Chondrocyte (in vitro differentiated cells): ENCODE data around the gene PZP. TPM values are rescaled to one million over a fixed set of nuclear protein-coding genes. Genes with fewer than 3 reads are reported as not detected.

Source experiments
- DNase-seq: peaks from one replicate; pipeline ENCODE4 v3.0.0; 2021; ENCODE audit warnings: mixed read lengths, low spot score
- H3K27ac Mint-ChIP-seq: one replicate; pipeline ENCODE4 v1.8.0; 2021; ENCODE audit warnings: mild to moderate bottlenecking, moderate library complexity, mixed read lengths; ENCODE audit not compliant: unreplicated experiment
- H3K27me3 Mint-ChIP-seq: 2 replicates; pipeline ENCODE4 v1.8.0; 2021; ENCODE audit warnings: low read depth, mixed read lengths
- H3K36me3 Mint-ChIP-seq: 2 replicates; pipeline ENCODE4 v1.8.0; 2021; ENCODE audit warnings: low read depth, mixed read lengths
- H3K4me1 Mint-ChIP-seq: 2 replicates; pipeline ENCODE4 v1.8.0; 2021; ENCODE audit warnings: low read depth, mild to moderate bottlenecking, mixed read lengths
- H3K4me3 Mint-ChIP-seq: one replicate; pipeline ENCODE4 v1.8.0; 2021; ENCODE audit warnings: mild to moderate bottlenecking, moderate library complexity, mixed read lengths; ENCODE audit not compliant: unreplicated experiment
- H3K9me3 Mint-ChIP-seq: 2 replicates; pipeline ENCODE4 v1.8.0; 2021; ENCODE audit warnings: low read depth, mixed read lengths
- total RNA-seq: library from RNA; stranded (reverse); gene quantifications from 3 replicates; pipeline ENCODE4 v1.2.1, GENCODE V29; 2021
- TF ChIP-seq, protein P1 (sequence below): fragments of 200-600 bp; sonication (generic); IDR thresholded peaks from 2 replicates; pipeline ENCODE4 v1.5.0; 2021; ENCODE audit warnings: antibody characterized with exemption, mild to moderate bottlenecking, moderate library complexity

Gene PZP
- total RNA-seq, 1 donor from 2014 or later, result not detected

- Mint-ChIP-seq H3K27me3 (no peaks in the 10 kb centered on the region), H3K27ac (no peak overlapping the region), H3K4me1 (no peaks in the 10 kb centered on the region), H3K4me3 (no peak overlapping the region), H3K36me3 (no peaks in the 10 kb centered on the region), H3K9me3 (peaks cover 5% of the 10 kb centered on the region)
- DNase-seq, result no peak
- TF ChIP-seq, protein P1, sequence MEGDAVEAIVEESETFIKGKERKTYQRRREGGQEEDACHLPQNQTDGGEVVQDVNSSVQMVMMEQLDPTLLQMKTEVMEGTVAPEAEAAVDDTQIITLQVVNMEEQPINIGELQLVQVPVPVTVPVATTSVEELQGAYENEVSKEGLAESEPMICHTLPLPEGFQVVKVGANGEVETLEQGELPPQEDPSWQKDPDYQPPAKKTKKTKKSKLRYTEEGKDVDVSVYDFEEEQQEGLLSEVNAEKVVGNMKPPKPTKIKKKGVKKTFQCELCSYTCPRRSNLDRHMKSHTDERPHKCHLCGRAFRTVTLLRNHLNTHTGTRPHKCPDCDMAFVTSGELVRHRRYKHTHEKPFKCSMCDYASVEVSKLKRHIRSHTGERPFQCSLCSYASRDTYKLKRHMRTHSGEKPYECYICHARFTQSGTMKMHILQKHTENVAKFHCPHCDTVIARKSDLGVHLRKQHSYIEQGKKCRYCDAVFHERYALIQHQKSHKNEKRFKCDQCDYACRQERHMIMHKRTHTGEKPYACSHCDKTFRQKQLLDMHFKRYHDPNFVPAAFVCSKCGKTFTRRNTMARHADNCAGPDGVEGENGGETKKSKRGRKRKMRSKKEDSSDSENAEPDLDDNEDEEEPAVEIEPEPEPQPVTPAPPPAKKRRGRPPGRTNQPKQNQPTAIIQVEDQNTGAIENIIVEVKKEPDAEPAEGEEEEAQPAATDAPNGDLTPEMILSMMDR, result no peak
Measured at GRCh38 chr12:9133216-9133916, 74.8 kb downstream of the PZP start.

- Mint-ChIP-seq H3K4me3 (no peak overlapping the region), H3K36me3 (no peaks in the 10 kb centered on the region), H3K4me1 (no peaks in the 10 kb centered on the region), H3K9me3 (peaks cover 5% of the 10 kb centered on the region), H3K27ac (no peak overlapping the region), H3K27me3 (no peaks in the 10 kb centered on the region)
- TF ChIP-seq, protein P1, result no peak
- no peak for DNase-seq
Measured at GRCh38 chr12:9132008-9132535, 76.1 kb downstream of the PZP start.

DNA sequence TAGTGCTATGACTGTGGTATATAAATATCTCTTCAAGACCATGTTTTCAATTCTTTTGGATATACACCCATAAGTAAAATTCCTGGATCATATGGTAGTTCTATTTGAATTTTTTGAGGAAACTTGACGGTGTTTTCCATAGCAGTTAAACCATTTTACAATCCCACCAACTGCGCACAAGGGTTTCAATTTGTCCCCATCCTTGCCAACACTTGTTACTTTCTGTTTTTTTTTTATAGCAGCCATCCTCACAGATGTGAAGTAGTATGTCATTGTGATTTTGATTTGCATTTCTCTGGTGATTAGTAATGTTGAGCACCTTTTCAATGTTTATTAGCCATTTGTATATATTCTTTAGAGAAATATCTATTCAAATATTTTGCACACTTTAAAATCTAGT, 78.0 kb downstream of the PZP start:
- no peak overlapping the region for H3K27ac Mint-ChIP-seq
- no peak overlapping the region for H3K4me3 Mint-ChIP-seq
- H3K4me1 Mint-ChIP-seq, result no peaks in the 10 kb centered on the region
- TF ChIP-seq, protein P1, result no peak
- DNase-seq, result no peak
- no peaks in the 10 kb centered on the region for H3K36me3 Mint-ChIP-seq
- no peaks in the 10 kb centered on the region for H3K27me3 Mint-ChIP-seq
- H3K9me3 Mint-ChIP-seq, result peaks cover 5% of the 10 kb centered on the region

DNA sequence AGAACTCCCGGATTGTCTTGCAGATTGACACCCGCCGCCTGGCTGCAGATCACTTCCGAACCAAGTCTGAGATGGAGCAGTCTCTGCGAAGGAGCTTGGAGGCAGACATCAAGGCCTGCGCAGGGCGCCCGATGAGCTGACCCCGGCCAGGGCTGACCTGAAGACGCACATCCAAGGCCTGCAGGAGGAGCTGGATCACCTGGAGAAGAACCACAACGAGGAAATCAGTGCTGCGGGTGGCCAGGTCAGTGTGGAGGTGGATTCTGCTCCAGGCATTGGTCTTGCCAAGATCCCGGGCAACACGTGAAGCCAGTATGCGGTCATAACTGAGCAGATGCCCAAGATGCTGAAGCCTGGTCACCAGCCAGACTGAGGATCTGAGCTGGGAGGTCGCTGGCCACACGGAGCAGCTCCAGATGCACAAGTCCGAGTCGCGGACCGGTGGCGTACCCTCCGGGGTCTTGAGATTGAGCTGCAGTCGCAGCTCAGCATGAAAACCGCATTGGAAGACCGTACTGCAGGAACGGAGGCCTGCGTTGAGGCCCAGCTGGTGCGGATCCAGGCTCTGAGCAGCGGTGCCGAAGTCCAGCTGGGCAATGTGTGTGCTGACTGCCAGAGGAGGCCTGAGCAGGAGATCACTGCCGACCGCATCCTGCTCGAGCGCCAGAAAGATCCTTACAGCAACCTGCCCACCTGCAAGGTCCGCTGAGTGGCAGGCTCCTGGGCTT, 80.1 kb downstream of the PZP start:
- peaks cover 5% of the 10 kb centered on the region for H3K9me3 Mint-ChIP-seq

DNA sequence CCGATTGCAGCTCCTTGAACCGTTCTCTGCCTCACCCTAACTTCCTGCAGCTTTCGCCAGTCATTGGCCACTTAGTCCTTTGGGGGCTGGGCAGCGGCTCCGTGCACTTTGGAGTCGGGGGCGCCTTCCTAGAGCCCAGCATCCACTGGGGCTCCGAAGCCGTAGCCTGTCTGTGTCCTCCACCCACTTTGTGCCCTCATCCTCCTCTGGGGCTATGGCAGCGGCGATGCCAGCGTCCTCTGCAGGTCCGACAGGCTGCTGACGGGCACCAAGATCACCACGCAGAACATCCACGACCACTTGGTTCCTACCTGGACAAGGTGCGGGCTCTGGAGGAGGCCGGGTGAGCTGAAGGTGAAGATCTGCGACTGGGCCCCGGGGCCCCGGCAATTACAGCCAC, 80.7 kb downstream of the PZP start:
- TF ChIP-seq, protein P1, result no peak
- DNase-seq, result no peak
- Mint-ChIP-seq H3K4me1 (no peaks in the 10 kb centered on the region), H3K4me3 (no peak overlapping the region), H3K27me3 (no peaks in the 10 kb centered on the region), H3K9me3 (peaks cover 5% of the 10 kb centered on the region), H3K27ac (no peak overlapping the region), H3K36me3 (no peaks in the 10 kb centered on the region)

More for the DNA sequence above, 80.1 kb downstream of the PZP start:
- TF ChIP-seq, protein P1, result no peak
- no peaks in the 10 kb centered on the region for H3K36me3 Mint-ChIP-seq
- H3K4me1 Mint-ChIP-seq, result no peaks in the 10 kb centered on the region
- DNase-seq, result no peak
- no peaks in the 10 kb centered on the region for H3K27me3 Mint-ChIP-seq
- H3K27ac Mint-ChIP-seq, result no peak overlapping the region
- no peak overlapping the region for H3K4me3 Mint-ChIP-seq
